Kidney (tissue), 14 donors: Measurements from ENCODE around the gene PLCB4. TPM values are rescaled to one million over a fixed set of nuclear protein-coding genes. Genes with fewer than 3 reads are reported as not detected.

ENCODE experiments used
- DNase-seq, 5 donors: peaks; one replicate each; pipeline ENCODE4 v3.0.0-alpha.2; 2013 to 2020
- FAIRE-seq: peaks from 2 replicates; lab custom pipeline; 2012; peaks lifted over from hg19 to GRCh38; lab: Jason Lieb, UNC
- H3K27ac ChIP-seq, 2 donors: one replicate each; pipeline ENCODE4 v1.7.0; 2013; ENCODE audit warnings: low read depth in 2 of 2, low read length in 2 of 2, inconsistent platforms in 1 of 2
- H3K27me3 ChIP-seq: one replicate; pipeline ENCODE4 v1.7.1; 2013; ENCODE audit warnings: low read length, inconsistent platforms; ENCODE audit not compliant: control insufficient read depth, insufficient read depth
- H3K36me3 ChIP-seq, 3 donors: one replicate each; pipeline versions ENCODE4 v1.7.0 to v1.7.1; 2013; ENCODE audit warnings: low read length in 3 of 3, control low read depth in 1 of 3, inconsistent platforms in 1 of 3; ENCODE audit not compliant: insufficient read depth in 3 of 3, control insufficient read depth in 2 of 3
- H3K4me1 ChIP-seq, 3 donors: one replicate each; pipeline versions ENCODE4 v1.7.0 to v1.7.1; 2013; ENCODE audit warnings: low read length in 3 of 3, inconsistent platforms in 1 of 3, low read depth in 1 of 3; ENCODE audit not compliant: control insufficient read depth in 2 of 3, insufficient read depth in 2 of 3
- H3K4me3 ChIP-seq, 3 donors: one replicate each; pipeline versions ENCODE4 v1.7.0 to v1.8.1; 2013; ENCODE audit warnings: low read length in 3 of 3, control low read depth in 1 of 3, inconsistent platforms in 1 of 3
- H3K9ac ChIP-seq, 3 donors: one replicate each; pipeline versions ENCODE4 v1.7.0 to v1.7.1; 2013; ENCODE audit warnings: low read length in 3 of 3, control low read depth in 1 of 3, inconsistent platforms in 1 of 3
- H3K9me3 ChIP-seq, 3 donors: one replicate each; pipeline versions ENCODE4 v1.7.0 to v1.7.1; 2013; ENCODE audit warnings: low read length in 3 of 3, control low read depth in 1 of 3, inconsistent platforms in 1 of 3; ENCODE audit not compliant: control insufficient read depth in 2 of 3, insufficient read depth in 1 of 3
- CTCF ChIP-seq: IDR thresholded peaks from 3 replicates; pipeline ENCODE4 v1.5.1; 2012; ENCODE audit warnings: mild to moderate bottlenecking, moderate library complexity, borderline replicate concordance; ENCODE audit not compliant: insufficient read depth; ENCODE audit errors: extremely low read depth
- intact Hi-C: fragments of 100-400 bp; cut with DNase I; formaldehyde crosslinking; loops from one replicate; pipeline ENCODE4 v1.11.1; 2022
- polyA plus RNA-seq: library from polyadenylated mRNA; stranded (reverse); fragments of 350-450 nt; fragmentation: Illumina TruSeq; extraction: RNeasy Lipid Tissue Mini Kit (QIAGEN cat#74804); gene quantifications from one replicate; pipeline ENCODE4 v1.2.3, GENCODE V29; 2014; ENCODE audit warnings: low read depth, low replicate concordance; ENCODE audit not compliant: insufficient read depth
- total RNA-seq: library from RNA; stranded (reverse); fragmentation: NEBNext Ultra II Directional; extraction: Animal tissue kit (Norgen Biotek cat#: 25700); gene quantifications from one replicate; pipeline ENCODE4 v1.2.1, GENCODE V29; 2021
- donor health status: control.
- donor health status: control.
- donor health status: control.
- donor health status: control.
- donor health status: control.
- donor health status: DM: yes; HTN: yes; CAD: no.
- donor health status: Normal renal cell carcinoma (clear cell type).

PLCB4 gene
- total and polyA plus RNA-seq, 2 donors from 2014 or later, result 2.8 to 17.7 TPM

GRCh38 chr20:9319687-9320384 is 250.9 kb downstream of the PLCB4 start:
- Histone ChIP-seq H3K9me3 (no peaks in the 10 kb centered on the region), H3K27me3 (no peaks in the 10 kb centered on the region), H3K4me1 (peaks cover 0 to 8% (median 0%) of the 10 kb centered on the region in 3 donors), H3K27ac (no peak overlapping the region), H3K36me3 (no peaks in the 10 kb centered on the region), H3K4me3 (peak overlapping the region in 1 of 3 donors; percentile 15), H3K9ac (no peak overlapping the region)
- peak in 2 of 5 donors; percentile 44 to 83 for DNase-seq
- TF ChIP-seq CTCF, result no peak
- FAIRE-seq, result no peak
- intact Hi-C loops, result no loop called here

DNA sequence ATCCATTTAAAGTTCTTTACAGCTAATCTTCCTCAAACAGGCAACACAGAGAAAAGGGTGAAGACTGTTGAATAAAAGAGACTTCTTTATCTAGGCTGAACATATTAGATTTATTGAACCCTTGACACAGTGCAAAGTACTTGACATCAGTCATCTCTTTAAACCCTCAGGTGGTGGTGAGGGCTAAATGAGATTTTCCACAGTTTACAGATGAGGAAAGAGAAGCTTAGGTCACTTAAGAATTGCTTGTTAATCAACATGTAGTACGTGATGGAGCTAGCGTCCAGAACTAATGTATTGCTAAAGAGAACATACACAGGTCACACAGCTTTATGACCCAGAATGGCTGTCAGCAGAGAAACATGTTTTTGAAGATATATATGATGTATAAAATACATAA is 252.1 kb downstream of the PLCB4 start:
- intact Hi-C loops, result no loop called here
- DNase-seq, result no peak
- H3K9ac ChIP-seq, result no peak overlapping the region
- H3K27me3 ChIP-seq, result no peaks in the 10 kb centered on the region
- H3K9me3 ChIP-seq, result no peaks in the 10 kb centered on the region
- FAIRE-seq, result no peak
- no peak overlapping the region for H3K4me3 ChIP-seq
- peaks cover 0 to 8% (median 0%) of the 10 kb centered on the region in 3 donors for H3K4me1 ChIP-seq
- TF ChIP-seq CTCF, result no peak
- H3K27ac ChIP-seq, result no peak overlapping the region
- H3K36me3 ChIP-seq, result no peaks in the 10 kb centered on the region

DNA sequence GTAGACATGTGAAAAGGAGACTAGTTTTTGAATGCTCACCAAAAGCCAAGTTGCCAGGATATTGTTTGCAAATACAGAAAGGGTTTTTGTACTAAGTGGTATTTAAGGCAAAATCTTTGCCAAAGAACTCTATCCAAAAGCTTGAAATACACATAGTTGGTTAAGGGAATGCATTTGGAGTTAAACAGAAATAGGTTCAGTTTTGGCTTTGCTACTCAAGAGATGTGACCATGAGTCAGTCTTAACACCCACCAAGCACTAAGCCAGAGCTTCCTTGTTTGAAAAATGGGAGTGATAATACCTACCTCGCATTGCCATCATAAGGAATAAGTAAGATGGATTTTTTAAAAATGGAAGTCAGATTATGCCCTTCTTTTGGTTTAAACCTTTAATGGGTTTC is 253.8 kb downstream of the PLCB4 start:
- no peak for TF ChIP-seq CTCF
- no peaks in the 10 kb centered on the region for H3K9me3 ChIP-seq
- FAIRE-seq (no peak), DNase-seq (no peak)
- no peak overlapping the region for H3K27ac ChIP-seq
- H3K9ac ChIP-seq, result no peak overlapping the region
- no peak overlapping the region for H3K4me3 ChIP-seq
- H3K27me3 ChIP-seq, result no peaks in the 10 kb centered on the region
- intact Hi-C loops, result no loop called here
- H3K4me1 ChIP-seq, result peaks cover 0 to 8% (median 0%) of the 10 kb centered on the region in 3 donors
- H3K36me3 ChIP-seq, result no peaks in the 10 kb centered on the region

GRCh38 chr20:9323622-9324021 is 254.7 kb downstream of the PLCB4 start:
- FAIRE-seq, result no peak
- intact Hi-C loops, result no loop called here
- TF ChIP-seq CTCF, result no peak

More at GRCh38 chr20:9323622-9324021, 254.7 kb downstream of the PLCB4 start:
- H3K4me1 ChIP-seq, result peaks cover 0 to 8% (median 0%) of the 10 kb centered on the region in 3 donors
- DNase-seq, result peak in 1 of 5 donors; percentile 36
- H3K27ac ChIP-seq, result no peak overlapping the region
- no peak overlapping the region for H3K4me3 ChIP-seq
- no peaks in the 10 kb centered on the region for H3K27me3 ChIP-seq
- no peaks in the 10 kb centered on the region for H3K36me3 ChIP-seq
- no peak overlapping the region for H3K9ac ChIP-seq
- no peaks in the 10 kb centered on the region for H3K9me3 ChIP-seq
